Measurements from ENCODE around the gene CSKMT.
"Not testable (repeated sequence)": the region's sequence is repeated elsewhere in the genome, so short reads cannot be mapped to it uniquely, and the experiment has no call there.

CSKMT gene

GRCh38 chr11:62654297-62654696, 10.8 kb upstream of the CSKMT start:
- in situ Hi-C loops (cut with MboI; ENCODE audit: low sequenced_read_pairs): no loop called here

- in situ Hi-C loops (cut with MboI; ENCODE audit: low sequenced_read_pairs): no loop called here
Observed at GRCh38 chr11:62656796-62657429, 8.2 kb upstream of the CSKMT start.

GRCh38 chr11:62664405-62665074, 572 bp upstream of the CSKMT start:
- in situ Hi-C loops (cut with MboI; ENCODE audit: low sequenced_read_pairs): no loop called here

GRCh38 chr11:62665599-62666258, 617 bp downstream of the CSKMT start:
- in situ Hi-C loops (cut with MboI; ENCODE audit: low sequenced_read_pairs): no loop called here

GRCh38 chr11:62666259-62666926, 1.3 kb downstream of the CSKMT start:
- in situ Hi-C loops (cut with MboI; ENCODE audit: low sequenced_read_pairs): no loop called here

GRCh38 chr11:62667460-62667859, 2.3 kb downstream of the CSKMT start:
- in situ Hi-C loops (cut with MboI; ENCODE audit: low sequenced_read_pairs): no loop called here

GRCh38 chr11:62669420-62670161, 4.5 kb downstream of the CSKMT start:
- in situ Hi-C loops (cut with MboI; ENCODE audit: low sequenced_read_pairs): no loop called here

GRCh38 chr11:62671236-62671607, 6.1 kb downstream of the CSKMT start:
- in situ Hi-C loops (cut with MboI; ENCODE audit: low sequenced_read_pairs): no loop called here

- in situ Hi-C loops (cut with MboI; ENCODE audit: low sequenced_read_pairs): no loop called here
Observed at GRCh38 chr11:62671608-62672389, 6.7 kb downstream of the CSKMT start, which contains the start of the genes LBHD1 and UQCC3. Gene LBHD1, minus strand, starts transcription at chr11:62672267. Its CDS starts 2,236 bp downstream, at chr11:62670031. Gene UQCC3, plus strand, starts transcription at chr11:62671673. Its CDS starts 73 bp downstream, at chr11:62671746.

- in situ Hi-C loops (cut with MboI; ENCODE audit: low sequenced_read_pairs): no loop called here
Observed at GRCh38 chr11:62673196-62673525, 8.0 kb downstream of the CSKMT start.

GRCh38 chr11:62675415-62675814, 10.3 kb downstream of the CSKMT start:
- in situ Hi-C loops (cut with MboI; ENCODE audit: low sequenced_read_pairs): not testable (repeated sequence)

- in situ Hi-C loops (cut with MboI; ENCODE audit: low sequenced_read_pairs): no loop called here
Observed at GRCh38 chr11:62676698-62677097, 11.6 kb downstream of the CSKMT start.

GRCh38 chr11:62677156-62677555, 12.0 kb downstream of the CSKMT start:
- in situ Hi-C loops (cut with MboI; ENCODE audit: low sequenced_read_pairs): no loop called here

- in situ Hi-C loops (cut with MboI; ENCODE audit: low sequenced_read_pairs): no loop called here
Observed at GRCh38 chr11:62677714-62678113, 12.6 kb downstream of the CSKMT start.

GRCh38 chr11:62678433-62678769, 13.3 kb downstream of the CSKMT start:
- in situ Hi-C loops (cut with MboI; ENCODE audit: low sequenced_read_pairs): no loop called here

GRCh38 chr11:62678770-62679696, 13.9 kb downstream of the CSKMT start, which contains the start of gene UBXN1:
Gene UBXN1, minus strand, starts transcription at chr11:62679073. Its CDS starts 150 bp downstream, at chr11:62678923.
- in situ Hi-C loops (cut with MboI; ENCODE audit: low sequenced_read_pairs): no loop called here

- in situ Hi-C loops (cut with MboI; ENCODE audit: low sequenced_read_pairs): no loop called here
Observed at GRCh38 chr11:62680825-62681240, 15.7 kb downstream of the CSKMT start.

GRCh38 chr11:62682518-62682917, 17.4 kb downstream of the CSKMT start:
- in situ Hi-C loops (cut with MboI; ENCODE audit: low sequenced_read_pairs): no loop called here
